Small intestine (tissue), 7 donors: ENCODE measurements around the gene STXBP6. TPM values are rescaled to one million over a fixed set of nuclear protein-coding genes. Genes with fewer than 3 reads are reported as not detected.

Experiments used
- DNase-seq, 2 donors: peaks; one replicate each; pipeline versions ENCODE4 v3.0.0 to v3.0.0-alpha.2; 2013
- FAIRE-seq: peaks from 2 replicates; lab custom pipeline; 2012; peaks lifted over from hg19 to GRCh38; lab: Jason Lieb, UNC
- H3K27ac ChIP-seq, 3 donors: one replicate each; pipeline ENCODE4 v1.5.1; 2013; ENCODE audit warnings: low read length in 2 of 3, mild to moderate bottlenecking in 2 of 3, control low read depth in 1 of 3, inconsistent platforms in 1 of 3, low read depth in 1 of 3, moderate library complexity in 1 of 3
- H3K27me3 ChIP-seq, 3 donors: one replicate each; pipeline ENCODE4 v1.6.1; 2013; ENCODE audit warnings: low read length in 3 of 3, inconsistent platforms in 1 of 3; ENCODE audit not compliant: control insufficient read depth in 3 of 3, insufficient read depth in 3 of 3
- H3K36me3 ChIP-seq, 3 donors: one replicate each; pipeline ENCODE4 v1.6.1; 2013; ENCODE audit warnings: low read length in 3 of 3, inconsistent platforms in 1 of 3, low read depth in 1 of 3, mild to moderate bottlenecking in 1 of 3, moderate library complexity in 1 of 3; ENCODE audit not compliant: control insufficient read depth in 3 of 3, insufficient read depth in 2 of 3
- H3K4me1 ChIP-seq, 3 donors: one replicate each; pipeline ENCODE4 v1.6.1; 2013; ENCODE audit warnings: low read length in 2 of 3, inconsistent platforms in 1 of 3, low read depth in 1 of 3, mild to moderate bottlenecking in 1 of 3, moderate library complexity in 1 of 3; ENCODE audit not compliant: control insufficient read depth in 3 of 3, insufficient read depth in 2 of 3
- H3K4me3 ChIP-seq, 3 donors: one replicate each; pipeline ENCODE4 v1.5.1; 2013; ENCODE audit warnings: low read length in 3 of 3, control low read depth in 1 of 3, inconsistent platforms in 1 of 3, low read depth in 1 of 3, mild to moderate bottlenecking in 1 of 3, moderate library complexity in 1 of 3
- H3K9me3 ChIP-seq, 2 donors: one replicate each; pipeline ENCODE4 v1.6.1; 2013; ENCODE audit warnings: low read depth in 1 of 2, low read length in 1 of 2; ENCODE audit not compliant: control insufficient read depth in 2 of 2, insufficient read depth in 1 of 2
- WGBS, 3 donors: extraction: QIAGEN DNeasy Blood & Tissue Kit; methylation state at CpG; one replicate each; pipeline ENCODE4 v1.1.7; 2013; 5-methylcytosine and 5-hydroxymethylcytosine counted together
- polyA plus RNA-seq, 4 donors: library from polyadenylated mRNA; stranded (reverse) in 3 of 4; unstranded in 1 of 4; fragments of 200-250 nt in 3 of 4; fragments of 120-200 nt in 1 of 4; gene quantifications; one replicate each; pipeline versions ENCODE4 v1.2.1 to v1.2.3, GENCODE V29; 2013
- donor health status: healthy with polysubstance abuse.
- donor health status: control.
- donor health status: control.
- donor health status: Bipolar disorder and iron deficiency.
- donor health status: healthy.

Gene STXBP6
- polyA plus RNA-seq, 4 donors, result 12.7 to 53.7 (median 24.0) TPM

DNA sequence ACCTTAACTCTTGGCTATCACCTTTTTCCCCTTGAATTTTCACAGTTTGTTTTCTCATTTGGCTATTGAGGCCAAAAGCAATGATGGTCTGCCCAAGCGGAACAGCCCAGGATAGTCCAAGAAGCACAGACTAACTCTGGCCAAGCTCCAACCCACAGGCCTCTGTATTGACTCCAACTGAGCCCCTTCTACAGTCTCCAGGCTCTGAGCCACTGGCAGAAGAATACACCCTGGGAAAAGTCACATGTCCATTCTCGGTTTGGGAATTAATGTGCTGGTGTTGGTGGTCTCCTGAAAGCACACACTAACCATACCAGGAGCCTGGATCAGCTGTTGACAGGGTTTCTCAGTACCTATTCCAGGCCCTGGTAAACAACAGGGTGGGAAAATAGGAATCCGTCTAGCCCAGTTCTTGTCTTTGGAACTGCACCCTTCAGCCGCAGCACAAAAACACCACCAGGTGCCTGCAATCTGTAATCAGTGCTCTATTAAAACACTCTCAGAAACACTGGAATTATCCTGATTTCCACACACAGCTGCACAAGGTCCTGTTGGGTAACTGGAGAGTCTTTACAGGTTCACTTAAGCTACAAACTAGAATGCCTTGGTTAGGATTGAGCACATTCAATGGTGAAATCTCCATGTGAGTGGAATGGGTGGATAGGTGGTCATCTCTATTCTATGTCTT lies 63.6 kb downstream of the STXBP6 start:
- H3K4me3 ChIP-seq, result no peak overlapping the region
- DNase-seq, result no peak
- 80 to 81% (median 81%) methylated on average over 4 of the region's 4 CpGs for WGBS, 3 donors
- H3K27me3 ChIP-seq, result no peaks in the 10 kb centered on the region
- H3K9me3 ChIP-seq, result no peaks in the 10 kb centered on the region
- FAIRE-seq, result no peak
- peaks cover 0 to 8% (median 0%) of the 10 kb centered on the region in 3 donors for H3K36me3 ChIP-seq
- peaks cover 6 to 36% (median 17%) of the 10 kb centered on the region in 3 donors for H3K4me1 ChIP-seq
- peak overlapping the region in 1 of 3 donors; percentile 21 for H3K27ac ChIP-seq

DNA sequence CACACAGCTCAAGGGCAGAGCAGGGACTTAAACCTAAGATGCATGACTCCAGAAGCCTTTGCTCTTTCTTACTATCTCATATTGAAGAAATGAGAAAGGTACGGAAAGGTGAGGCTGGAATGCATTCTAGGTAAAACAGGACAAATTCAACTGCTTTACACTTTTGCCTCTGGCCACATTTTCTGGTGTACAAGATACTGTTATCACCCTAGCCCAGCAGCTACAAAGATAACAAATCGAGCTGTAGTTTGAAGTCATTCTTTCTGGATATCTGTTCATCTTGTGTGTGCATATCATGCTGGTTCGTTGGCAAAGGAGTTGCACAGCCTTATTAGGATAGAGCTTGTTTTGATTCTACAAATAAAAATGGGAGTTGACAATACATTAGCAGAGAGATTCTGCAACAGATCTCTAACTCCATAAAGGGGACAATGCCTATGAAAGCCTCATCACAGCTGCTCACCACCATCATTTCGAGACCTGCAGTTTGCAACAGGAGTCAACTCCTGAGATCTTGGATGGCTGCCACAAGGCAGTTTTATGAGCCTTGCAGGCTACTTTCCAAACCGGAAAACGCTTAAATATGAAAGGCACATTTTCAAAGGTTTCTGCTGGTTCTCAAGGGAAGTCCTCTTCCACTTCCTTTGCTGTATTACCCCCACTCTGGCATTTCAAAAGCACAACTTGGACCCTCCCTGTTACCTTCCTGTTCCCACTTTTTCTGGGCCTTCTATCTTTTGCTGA lies 64.9 kb downstream of the STXBP6 start:
- 9 to 38% (median 19%) methylated on average over 6 of the region's 6 CpGs for WGBS, 3 donors
- no peaks in the 10 kb centered on the region for H3K9me3 ChIP-seq
- H3K27me3 ChIP-seq, result no peaks in the 10 kb centered on the region
- H3K36me3 ChIP-seq, result peaks cover 0 to 5% (median 0%) of the 10 kb centered on the region in 3 donors
- H3K4me1 ChIP-seq, result peaks cover 6 to 43% (median 17%) of the 10 kb centered on the region in 3 donors
- FAIRE-seq (no peak), DNase-seq (peak; percentile 69 to 79)
- peak overlapping the region; percentile 32 to 59 (median 48) for H3K27ac ChIP-seq
- H3K4me3 ChIP-seq, result no peak overlapping the region

DNA sequence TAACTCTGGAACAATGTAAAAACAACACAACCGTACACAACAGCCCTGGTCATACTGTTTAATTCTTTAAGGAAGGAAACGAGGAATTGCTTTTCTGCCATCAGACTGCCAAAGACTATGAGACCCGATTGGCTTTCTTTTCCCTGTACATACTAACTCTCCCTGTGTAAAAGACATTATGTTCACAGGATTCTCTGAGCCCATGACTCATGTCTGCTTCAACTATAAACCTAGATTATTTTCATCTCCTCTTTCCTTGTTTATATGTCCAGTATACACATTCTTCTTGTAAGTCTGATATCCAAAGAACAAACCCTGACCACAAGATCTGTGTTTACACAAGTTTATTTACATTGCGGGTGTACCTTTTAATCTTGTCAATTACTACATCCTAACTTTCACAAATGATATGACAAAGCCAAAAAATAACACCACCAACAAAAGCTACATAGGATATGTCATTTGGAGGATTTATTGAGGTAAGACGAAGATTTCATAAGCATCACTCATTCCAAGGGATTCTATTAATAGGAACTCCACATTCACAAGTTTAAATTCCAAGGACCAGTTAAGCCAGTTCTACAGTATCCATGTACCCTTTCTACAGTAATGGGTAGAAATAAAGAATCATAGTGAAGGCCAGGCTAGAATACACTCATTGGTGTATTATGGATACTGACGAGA lies 67.3 kb downstream of the STXBP6 start:
- 42 to 56% (median 50%) methylated on average over 6 of the region's 6 CpGs for WGBS, 3 donors
- peak; percentile 39 for FAIRE-seq
- peaks cover 14 to 60% (median 28%) of the 10 kb centered on the region in 3 donors for H3K4me1 ChIP-seq
- H3K4me3 ChIP-seq, result no peak overlapping the region
- peaks cover 0 to 2% (median 0%) of the 10 kb centered on the region in 3 donors for H3K36me3 ChIP-seq
- no peaks in the 10 kb centered on the region for H3K27me3 ChIP-seq
- H3K27ac ChIP-seq, result peak overlapping the region in 2 of 3 donors; percentile 20 to 63
- peak; percentile 47 to 73 for DNase-seq
- H3K9me3 ChIP-seq, result no peaks in the 10 kb centered on the region

DNA sequence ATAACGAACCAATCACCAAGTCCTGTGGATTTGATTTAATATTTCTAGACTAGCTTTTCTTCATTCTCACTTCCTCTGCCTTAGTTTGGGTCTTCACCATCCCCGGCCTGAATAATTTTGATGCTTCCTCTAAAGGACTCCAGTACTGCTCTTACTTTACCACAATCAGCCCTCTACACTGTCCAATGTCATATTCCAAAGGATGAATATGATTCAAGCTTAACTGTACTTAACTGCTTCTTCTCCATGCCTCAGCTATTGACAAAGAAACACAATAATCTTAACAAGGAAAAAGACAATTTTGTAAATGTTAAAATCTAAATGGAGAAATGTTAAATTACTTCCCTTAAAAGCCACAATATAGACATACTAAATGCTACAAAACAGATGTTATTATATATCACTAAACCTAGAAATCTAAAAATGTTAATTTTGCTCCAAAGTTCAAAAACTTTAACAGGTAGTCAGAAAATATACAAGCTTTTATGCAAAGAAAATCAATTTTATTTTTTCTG lies 70.2 kb downstream of the STXBP6 start:
- peaks cover 11 to 47% (median 21%) of the 10 kb centered on the region in 3 donors for H3K4me1 ChIP-seq
- H3K9me3 ChIP-seq, result peaks cover 0 to 4% of the 10 kb centered on the region in 2 donors
- H3K27me3 ChIP-seq, result no peaks in the 10 kb centered on the region
- peak overlapping the region in 1 of 3 donors; percentile 82 for H3K27ac ChIP-seq
- no peak overlapping the region for H3K4me3 ChIP-seq
- WGBS, 3 donors, result 36 to 64% (median 45%) methylated on average over 2 of the region's 2 CpGs
- H3K36me3 ChIP-seq, result no peaks in the 10 kb centered on the region
- DNase-seq (no peak), FAIRE-seq (peak; percentile 19)

DNA sequence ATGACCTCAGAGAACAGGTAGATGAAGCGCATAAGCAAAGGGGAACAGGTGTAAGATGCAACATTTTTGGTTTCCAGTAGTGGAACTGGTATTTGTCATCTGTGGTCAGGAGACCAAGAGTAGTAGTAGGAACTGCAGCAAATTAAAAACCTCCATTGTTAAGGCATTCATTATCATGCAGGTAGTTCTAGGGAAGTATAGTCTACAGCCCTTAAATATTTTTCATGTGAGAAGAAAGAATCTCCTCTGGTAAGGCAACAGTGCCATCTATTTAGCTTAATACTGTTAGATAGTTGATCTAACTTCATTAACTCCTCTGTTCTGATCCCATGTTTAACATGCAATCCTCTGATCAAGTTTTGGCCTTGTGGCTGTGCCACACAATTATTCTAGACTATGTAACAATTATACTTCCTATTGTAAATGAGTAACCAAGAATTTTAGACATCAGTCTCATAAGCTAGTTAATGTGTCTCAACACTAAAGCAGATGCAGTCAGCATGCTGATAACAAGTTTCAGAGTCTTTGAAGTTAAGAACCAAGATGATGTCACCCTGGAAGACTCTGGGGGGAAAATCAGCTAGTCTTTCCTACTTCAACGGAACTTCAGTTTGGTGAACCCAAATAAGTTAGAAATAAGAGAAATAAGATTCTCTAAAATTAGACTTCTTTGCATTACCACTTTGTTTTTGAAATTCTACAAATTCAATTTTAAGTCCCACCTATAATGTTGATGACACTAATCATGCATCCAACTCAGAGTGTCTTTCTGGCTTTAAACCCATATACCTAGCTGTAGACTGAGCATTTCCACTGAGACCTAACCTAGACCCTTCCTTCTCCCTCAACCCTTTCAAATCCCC lies 70.9 kb downstream of the STXBP6 start:
- DNase-seq (peak; percentile 78 to 82), FAIRE-seq (peak; percentile 65)
- H3K4me1 ChIP-seq, result peaks cover 11 to 42% (median 19%) of the 10 kb centered on the region in 3 donors
- WGBS, 3 donors, result 50 to 76% (median 64%) methylated on average over 2 of the region's 2 CpGs
- no peaks in the 10 kb centered on the region for H3K27me3 ChIP-seq
- peaks cover 0 to 4% of the 10 kb centered on the region in 2 donors for H3K9me3 ChIP-seq
- H3K27ac ChIP-seq, result peak overlapping the region in 1 of 3 donors; percentile 82
- H3K36me3 ChIP-seq, result no peaks in the 10 kb centered on the region
- H3K4me3 ChIP-seq, result no peak overlapping the region

DNA sequence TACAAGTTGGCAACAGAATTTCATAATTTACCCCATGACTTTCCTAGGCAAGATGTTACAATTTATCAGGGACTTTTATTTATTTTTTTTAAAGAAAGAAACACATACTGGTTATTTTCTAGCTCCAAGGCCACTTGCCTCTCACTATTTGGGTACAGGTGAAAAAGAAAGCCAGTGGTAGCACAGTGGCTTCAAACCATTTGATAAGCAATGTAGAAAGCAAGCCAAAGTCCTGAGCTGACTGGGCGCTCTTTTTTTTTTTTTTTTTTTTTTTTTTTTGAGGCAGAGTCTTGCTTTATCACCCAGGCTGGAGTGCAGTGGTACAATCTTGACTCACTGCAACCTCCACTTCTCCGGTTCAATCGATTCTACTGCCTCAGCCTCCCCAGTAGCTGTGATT lies 73.3 kb downstream of the STXBP6 start:
- Histone ChIP-seq H3K4me1 (peaks cover 9 to 38% (median 14%) of the 10 kb centered on the region in 3 donors), H3K9me3 (peaks cover 0 to 4% of the 10 kb centered on the region in 2 donors), H3K27ac (peak overlapping the region in 1 of 3 donors; percentile 82), H3K27me3 (no peaks in the 10 kb centered on the region), H3K4me3 (no peak overlapping the region), H3K36me3 (peaks cover 0 to 3% (median 0%) of the 10 kb centered on the region in 3 donors)
- WGBS, 3 donors, result 16 to 71% (median 40%) methylated on average over 3 of the region's 3 CpGs
- FAIRE-seq, result no peak
- peak; percentile 51 to 62 for DNase-seq

DNA sequence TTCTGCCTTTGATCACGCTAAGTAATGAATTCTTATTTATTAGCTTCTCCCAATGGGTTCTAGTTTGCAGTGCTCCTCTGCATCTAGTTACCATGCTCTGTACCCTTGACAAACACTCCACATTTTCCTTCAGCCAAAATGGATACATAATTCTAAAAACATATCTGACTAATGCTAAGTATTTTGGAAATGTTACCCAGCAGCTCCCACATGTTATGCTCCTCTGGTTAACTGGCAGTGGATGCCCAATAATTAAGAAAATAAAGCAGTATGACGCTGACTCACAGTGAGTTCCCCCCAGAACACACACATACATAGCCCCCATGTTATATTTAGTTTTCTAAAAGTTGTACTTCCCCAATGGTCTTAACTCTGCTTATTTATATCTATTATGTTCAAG lies 74.6 kb downstream of the STXBP6 start:
- Histone ChIP-seq H3K9me3 (peaks cover 0 to 4% of the 10 kb centered on the region in 2 donors), H3K27me3 (no peaks in the 10 kb centered on the region), H3K4me3 (no peak overlapping the region), H3K4me1 (peaks cover 9 to 32% (median 11%) of the 10 kb centered on the region in 3 donors), H3K27ac (no peak overlapping the region), H3K36me3 (peaks cover 0 to 3% (median 0%) of the 10 kb centered on the region in 3 donors)
- FAIRE-seq (no peak), DNase-seq (no peak)
- 73 to 75% (median 75%) methylated on average over 2 of the region's 2 CpGs for WGBS, 3 donors
